K562 (cell line): Measurements from ENCODE around the gene BET1L. TPM values are rescaled to one million over a fixed set of nuclear protein-coding genes. Genes with fewer than 3 reads are reported as not detected.

Experiments
- FOXJ2 ChIP-seq: fragments of 200-800 bp; sonication (Bioruptor generic); IDR thresholded peaks from 2 replicates; pipeline ENCODE4 v1.6.1; 2016; ENCODE audit warnings: missing genetic modification characterization, missing compliant biosample characterization
- GABPB2 ChIP-seq: fragments of 250-450 bp; sonication (Bioruptor Pico); conservative IDR thresholded peaks from 2 replicates; pipeline ENCODE4 v1.5.1; 2021; ENCODE audit warnings: mild to moderate bottlenecking
- HDGF ChIP-seq: fragments of 450-650 bp; IDR thresholded peaks from 2 replicates; pipeline ENCODE4 v1.6.1; 2016
- IRF2 ChIP-seq: sonication (generic); formaldehyde crosslinking; IDR thresholded peaks from 2 replicates; pipeline ENCODE4 v1.8.1; 2022; ENCODE audit warnings: mild to moderate bottlenecking, missing genetic modification reagents
- KLF6 ChIP-seq: fragments of 250-450 bp; sonication (Bioruptor Pico); IDR thresholded peaks from 2 replicates; pipeline ENCODE4 v1.4.0; 2020; ENCODE audit warnings: mild to moderate bottlenecking, moderate library complexity, borderline replicate concordance
- PHB2 ChIP-seq: fragments of 450-650 bp; IDR thresholded peaks from 2 replicates; pipeline ENCODE4 v1.6.1; 2017; ENCODE audit warnings: low read depth
- SOX6 ChIP-seq: fragments of 450-650 bp; IDR thresholded peaks from 2 replicates; pipeline ENCODE4 v1.6.1; 2014; ENCODE audit warnings: mild to moderate bottlenecking
- STAG1 ChIP-seq: sonication (generic); formaldehyde crosslinking; IDR thresholded peaks from 2 replicates; pipeline ENCODE4 v1.5.0; 2020; ENCODE audit warnings: missing genetic modification reagents, borderline replicate concordance
- TEAD2 ChIP-seq: fragments of 450-650 bp; IDR thresholded peaks from 2 replicates; pipeline ENCODE4 v1.6.1; 2016; ENCODE audit warnings: missing genetic modification characterization, control low read depth, missing compliant biosample characterization
- ZFP1 ChIP-seq: fragments of 450-650 bp; formaldehyde crosslinking; IDR thresholded peaks from 2 replicates; pipeline ENCODE4 v1.4.0; 2020; ENCODE audit warnings: mild to moderate bottlenecking, mixed read lengths
- ZNF134 ChIP-seq: fragments of 250-450 bp; sonication (Bioruptor Pico); conservative IDR thresholded peaks from 2 replicates; pipeline ENCODE4 v1.4.0; 2020
- ZNF408 ChIP-seq: fragments of 250-450 bp; sonication (Bioruptor Pico); IDR thresholded peaks from 2 replicates; pipeline ENCODE4 v1.4.0; 2020; ENCODE audit warnings: low read depth, mild to moderate bottlenecking, moderate library complexity
- polyA plus RNA-seq, 8 experiments: library from polyadenylated mRNA; depleted of rRNA in 4 of 8; stranded (reverse) in 5 of 8; unstranded in 3 of 8; fragments of >200 nt; fragmentation: Nextera tagmentation in 2 of 8; fragmentation: Illumina TruSeq in 1 of 8; extraction: Ambion mirVana in 2 of 8; extraction: Trizol in 1 of 8; gene quantifications; 2 replicates each; pipeline versions ENCODE4 v1.2.1 to v1.2.3, GENCODE V29; 2011 to 2014; ENCODE audit warnings: inconsistent platforms in 1 of 8, missing spikeins in 1 of 8
- total RNA-seq, 7 experiments: library from RNA; depleted of rRNA in 6 of 7; stranded (reverse); fragments of >200 nt in 6 of 7; fragmentation: Illumina TruSeq in 2 of 7; extraction: Trizol in 2 of 7; gene quantifications; 2 replicates each; pipeline versions ENCODE4 v1.2.1 to v1.2.3, GENCODE V29; 2011 to 2021; ENCODE audit warnings: low replicate concordance in 1 of 7
- TF ChIP-seq, protein P1 (sequence below): fragments of 450-650 bp; IDR thresholded peaks from 2 replicates; pipeline ENCODE4 v1.6.1; 2014; ENCODE audit warnings: low read depth, mild to moderate bottlenecking, moderate library complexity, borderline replicate concordance
- TF ChIP-seq, protein P2 (sequence below): fragments of 450-650 bp; IDR thresholded peaks from 2 replicates; pipeline ENCODE4 v1.7.1; 2018; ENCODE audit warnings: mild to moderate bottlenecking, low read depth; ENCODE audit not compliant: partially characterized antibody
- TF ChIP-seq, protein P3 (sequence below): sonication (generic); formaldehyde crosslinking; IDR thresholded peaks from 2 replicates; pipeline ENCODE4 v1.8.1; 2023; ENCODE audit warnings: mild to moderate bottlenecking, missing genetic modification reagents
- TF ChIP-seq, protein P4 (sequence below): sonication (generic); formaldehyde crosslinking; IDR thresholded peaks from 2 replicates; pipeline ENCODE4 v1.8.0; 2022; ENCODE audit warnings: mild to moderate bottlenecking, missing genetic modification reagents

BET1L gene
- total and polyA plus RNA-seq, 9 of the 15 experiments (the other 6 are each of a cell fraction or from before 2014, with no cell fraction given) = 9.9 to 69.1 (median 19.9) TPM

DNA sequence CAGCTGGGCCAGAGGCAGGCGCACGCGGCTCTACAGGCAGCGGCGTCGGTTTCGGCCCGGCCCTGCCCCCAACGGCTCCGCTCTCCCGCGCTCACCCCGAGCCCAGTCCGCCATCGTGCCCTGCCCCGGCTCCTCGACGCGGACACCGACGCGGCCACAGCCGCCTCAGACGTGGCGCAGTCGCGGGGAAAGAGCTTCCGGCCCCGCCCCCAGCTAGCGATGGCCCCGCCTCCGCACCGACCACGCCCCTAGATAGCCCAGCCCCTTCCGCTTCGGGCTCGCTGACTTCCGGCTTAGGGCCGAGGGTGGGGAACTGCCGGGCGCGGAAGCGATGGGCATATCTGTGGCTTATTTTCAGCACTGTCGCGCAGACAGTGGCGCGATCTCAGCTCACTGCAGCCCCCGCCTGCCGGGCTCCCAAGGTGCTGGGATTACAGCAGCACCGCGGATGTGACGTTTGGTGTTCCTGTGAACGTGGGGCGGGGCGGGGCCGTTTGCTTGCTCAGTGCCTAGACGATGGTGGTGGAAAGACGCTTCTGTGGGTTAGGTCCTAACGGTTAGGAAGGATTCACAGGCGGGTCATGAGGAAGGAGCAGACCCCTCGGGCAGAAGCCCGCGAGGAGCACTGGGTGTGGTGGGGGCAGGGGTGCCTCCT lies at the start of gene BET1L, which contains the start of gene RIC8A (continued):
- TF ChIP-seq, protein P1, sequence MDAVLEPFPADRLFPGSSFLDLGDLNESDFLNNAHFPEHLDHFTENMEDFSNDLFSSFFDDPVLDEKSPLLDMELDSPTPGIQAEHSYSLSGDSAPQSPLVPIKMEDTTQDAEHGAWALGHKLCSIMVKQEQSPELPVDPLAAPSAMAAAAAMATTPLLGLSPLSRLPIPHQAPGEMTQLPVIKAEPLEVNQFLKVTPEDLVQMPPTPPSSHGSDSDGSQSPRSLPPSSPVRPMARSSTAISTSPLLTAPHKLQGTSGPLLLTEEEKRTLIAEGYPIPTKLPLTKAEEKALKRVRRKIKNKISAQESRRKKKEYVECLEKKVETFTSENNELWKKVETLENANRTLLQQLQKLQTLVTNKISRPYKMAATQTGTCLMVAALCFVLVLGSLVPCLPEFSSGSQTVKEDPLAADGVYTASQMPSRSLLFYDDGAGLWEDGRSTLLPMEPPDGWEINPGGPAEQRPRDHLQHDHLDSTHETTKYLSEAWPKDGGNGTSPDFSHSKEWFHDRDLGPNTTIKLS = peak; percentile 98
- no peak for TF ChIP-seq GABPB2 (CRISPR knock-in tag)
- no peak for TF ChIP-seq PHB2
- TF ChIP-seq TEAD2 = no peak
- no peak for TF ChIP-seq ZNF134 (CRISPR knock-in tag)
- no peak for TF ChIP-seq HDGF
- TF ChIP-seq, protein P2, sequence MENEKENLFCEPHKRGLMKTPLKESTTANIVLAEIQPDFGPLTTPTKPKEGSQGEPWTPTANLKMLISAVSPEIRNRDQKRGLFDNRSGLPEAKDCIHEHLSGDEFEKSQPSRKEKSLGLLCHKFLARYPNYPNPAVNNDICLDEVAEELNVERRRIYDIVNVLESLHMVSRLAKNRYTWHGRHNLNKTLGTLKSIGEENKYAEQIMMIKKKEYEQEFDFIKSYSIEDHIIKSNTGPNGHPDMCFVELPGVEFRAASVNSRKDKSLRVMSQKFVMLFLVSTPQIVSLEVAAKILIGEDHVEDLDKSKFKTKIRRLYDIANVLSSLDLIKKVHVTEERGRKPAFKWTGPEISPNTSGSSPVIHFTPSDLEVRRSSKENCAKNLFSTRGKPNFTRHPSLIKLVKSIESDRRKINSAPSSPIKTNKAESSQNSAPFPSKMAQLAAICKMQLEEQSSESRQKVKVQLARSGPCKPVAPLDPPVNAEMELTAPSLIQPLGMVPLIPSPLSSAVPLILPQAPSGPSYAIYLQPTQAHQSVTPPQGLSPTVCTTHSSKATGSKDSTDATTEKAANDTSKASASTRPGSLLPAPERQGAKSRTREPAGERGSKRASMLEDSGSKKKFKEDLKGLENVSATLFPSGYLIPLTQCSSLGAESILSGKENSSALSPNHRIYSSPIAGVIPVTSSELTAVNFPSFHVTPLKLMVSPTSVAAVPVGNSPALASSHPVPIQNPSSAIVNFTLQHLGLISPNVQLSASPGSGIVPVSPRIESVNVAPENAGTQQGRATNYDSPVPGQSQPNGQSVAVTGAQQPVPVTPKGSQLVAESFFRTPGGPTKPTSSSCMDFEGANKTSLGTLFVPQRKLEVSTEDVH = peak; percentile 93
- TF ChIP-seq FOXJ2 (tag) = no peak
- TF ChIP-seq IRF2 (CRISPR knock-in tag) = no peak
- no peak for TF ChIP-seq STAG1 (CRISPR knock-in tag)
- TF ChIP-seq, protein P3, sequence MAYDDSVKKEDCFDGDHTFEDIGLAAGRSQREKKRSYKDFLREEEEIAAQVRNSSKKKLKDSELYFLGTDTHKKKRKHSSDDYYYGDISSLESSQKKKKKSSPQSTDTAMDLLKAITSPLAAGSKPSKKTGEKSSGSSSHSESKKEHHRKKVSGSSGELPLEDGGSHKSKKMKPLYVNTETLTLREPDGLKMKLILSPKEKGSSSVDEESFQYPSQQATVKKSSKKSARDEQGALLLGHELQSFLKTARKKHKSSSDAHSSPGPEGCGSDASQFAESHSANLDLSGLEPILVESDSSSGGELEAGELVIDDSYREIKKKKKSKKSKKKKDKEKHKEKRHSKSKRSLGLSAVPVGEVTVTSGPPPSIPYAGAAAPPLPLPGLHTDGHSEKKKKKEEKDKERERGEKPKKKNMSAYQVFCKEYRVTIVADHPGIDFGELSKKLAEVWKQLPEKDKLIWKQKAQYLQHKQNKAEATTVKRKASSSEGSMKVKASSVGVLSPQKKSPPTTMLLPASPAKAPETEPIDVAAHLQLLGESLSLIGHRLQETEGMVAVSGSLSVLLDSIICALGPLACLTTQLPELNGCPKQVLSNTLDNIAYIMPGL = peak; percentile 81; the same call in 1 of the 2 replicates
- no peak for TF ChIP-seq ZNF408 (CRISPR knock-in tag)
- TF ChIP-seq, protein P4, sequence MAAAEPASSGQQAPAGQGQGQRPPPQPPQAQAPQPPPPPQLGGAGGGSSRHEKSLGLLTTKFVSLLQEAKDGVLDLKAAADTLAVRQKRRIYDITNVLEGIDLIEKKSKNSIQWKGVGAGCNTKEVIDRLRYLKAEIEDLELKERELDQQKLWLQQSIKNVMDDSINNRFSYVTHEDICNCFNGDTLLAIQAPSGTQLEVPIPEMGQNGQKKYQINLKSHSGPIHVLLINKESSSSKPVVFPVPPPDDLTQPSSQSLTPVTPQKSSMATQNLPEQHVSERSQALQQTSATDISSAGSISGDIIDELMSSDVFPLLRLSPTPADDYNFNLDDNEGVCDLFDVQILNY (CRISPR knock-in tag) = no peak
- peak; percentile 63; the same call in 1 of the 2 replicates for TF ChIP-seq SOX6
- TF ChIP-seq ZFP1 = no peak
- no peak for TF ChIP-seq KLF6
